ENCODE data around the gene GALNT16. TPM values are rescaled to one million over a fixed set of nuclear protein-coding genes. Genes with fewer than 3 reads are reported as not detected.

GALNT16 gene
- total and polyA plus RNA-seq, 2 donors (not counting 1 experiment from before 2014, with no cell fraction given) = 9.6 to 27.7 TPM

DNA sequence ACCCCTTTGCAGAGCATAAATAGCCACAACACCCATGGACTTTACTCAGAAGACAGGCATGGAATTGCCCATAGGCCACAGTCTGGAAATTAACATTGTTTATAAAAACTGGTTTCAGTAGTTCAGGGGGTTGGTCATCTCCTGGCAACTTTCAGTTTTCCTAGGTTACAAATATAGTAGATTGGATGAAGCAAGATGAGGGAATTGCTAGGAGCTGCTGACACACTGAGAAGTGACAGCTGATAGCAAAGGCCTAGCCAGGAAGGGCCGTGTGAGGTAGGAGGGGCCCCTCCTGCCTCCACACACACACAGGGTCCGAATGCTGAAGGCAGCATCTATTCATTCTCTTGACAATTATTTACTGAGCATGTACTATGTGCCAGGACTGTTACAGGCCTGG lies 8.3 kb downstream of the GALNT16 start:
- Histone ChIP-seq H3K4me2 (ENCODE audit: extremely low read depth, insufficient read depth, low read length) (no peak overlapping the region), H3K36me3 (ENCODE audit: control insufficient read depth, insufficient read depth, low read length) (no peaks in the 10 kb centered on the region), H3K9ac (ENCODE audit: insufficient read depth, low read length) (no peak overlapping the region), H3K27me3 (ENCODE audit: control insufficient read depth, insufficient read depth, low read length) (no peaks in the 10 kb centered on the region), H3K79me2 (ENCODE audit: control insufficient read depth, insufficient read depth, low read length) (no peaks in the 10 kb centered on the region), H2AFZ (ENCODE audit: low read length) (no peak overlapping the region), H3K4me3 (replicated peaks in 1 of 4; ENCODE audit: control extremely low read depth in 1 of 4, insufficient read depth in 1 of 4, low read depth in 3 of 4, low read length in 4 of 4) (no peak overlapping the region), H3K27ac (ENCODE audit: insufficient read depth, low read length) (peak overlapping the region; percentile 81), H4K20me1 (ENCODE audit: control insufficient read depth, extremely low read depth, insufficient read depth, low read length) (no peaks in the 10 kb centered on the region), H3K9me3 (ENCODE audit: control insufficient read depth, insufficient read depth, low read depth, low read length) (no peaks in the 10 kb centered on the region), H3K4me1 (ENCODE audit: control insufficient read depth, extremely low read depth, insufficient read depth, low read length) (peaks cover 29% of the 10 kb centered on the region)
- DNase-seq (ENCODE audit: low read depth in 2 of 2) = peak; percentile 32 to 69
- TF ChIP-seq, protein P1, sequence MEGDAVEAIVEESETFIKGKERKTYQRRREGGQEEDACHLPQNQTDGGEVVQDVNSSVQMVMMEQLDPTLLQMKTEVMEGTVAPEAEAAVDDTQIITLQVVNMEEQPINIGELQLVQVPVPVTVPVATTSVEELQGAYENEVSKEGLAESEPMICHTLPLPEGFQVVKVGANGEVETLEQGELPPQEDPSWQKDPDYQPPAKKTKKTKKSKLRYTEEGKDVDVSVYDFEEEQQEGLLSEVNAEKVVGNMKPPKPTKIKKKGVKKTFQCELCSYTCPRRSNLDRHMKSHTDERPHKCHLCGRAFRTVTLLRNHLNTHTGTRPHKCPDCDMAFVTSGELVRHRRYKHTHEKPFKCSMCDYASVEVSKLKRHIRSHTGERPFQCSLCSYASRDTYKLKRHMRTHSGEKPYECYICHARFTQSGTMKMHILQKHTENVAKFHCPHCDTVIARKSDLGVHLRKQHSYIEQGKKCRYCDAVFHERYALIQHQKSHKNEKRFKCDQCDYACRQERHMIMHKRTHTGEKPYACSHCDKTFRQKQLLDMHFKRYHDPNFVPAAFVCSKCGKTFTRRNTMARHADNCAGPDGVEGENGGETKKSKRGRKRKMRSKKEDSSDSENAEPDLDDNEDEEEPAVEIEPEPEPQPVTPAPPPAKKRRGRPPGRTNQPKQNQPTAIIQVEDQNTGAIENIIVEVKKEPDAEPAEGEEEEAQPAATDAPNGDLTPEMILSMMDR (conservative IDR thresholded peaks at IDR 0.05 in 1 of 2, IDR thresholded peaks at IDR 0.05 in 1 of 2; ENCODE audit: low read depth in 1 of 2, low read length in 2 of 2) = no peak
- no peak for TF ChIP-seq EZH2 (IDR thresholded peaks at IDR 0.05; ENCODE audit: low read length, missing control alignments)

DNA sequence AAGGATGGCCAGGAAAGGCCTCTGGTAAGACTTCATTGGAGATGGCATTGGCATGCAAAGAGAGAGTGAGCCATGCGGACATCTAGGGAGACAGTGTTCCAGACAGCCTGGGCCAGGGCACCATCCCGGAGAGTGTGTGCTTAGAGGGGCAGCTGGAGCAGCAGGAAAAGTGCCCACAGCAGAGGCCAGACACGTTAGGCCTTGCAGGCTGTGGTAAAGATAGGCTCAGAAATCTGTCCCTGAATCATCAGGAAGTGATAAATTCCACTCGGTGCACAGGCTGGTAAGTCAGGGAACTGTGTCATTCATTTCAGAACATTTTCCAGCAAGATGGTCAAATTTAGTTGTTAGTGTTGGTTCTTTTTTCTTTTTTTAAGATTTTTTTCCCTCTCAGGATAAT lies 8.8 kb downstream of the GALNT16 start:
- no peak overlapping the region for H3K4me3 ChIP-seq (replicated peaks in 1 of 4; ENCODE audit: control extremely low read depth in 1 of 4, insufficient read depth in 1 of 4, low read depth in 3 of 4, low read length in 4 of 4)
- H3K27me3 ChIP-seq (ENCODE audit: control insufficient read depth, insufficient read depth, low read length) = no peaks in the 10 kb centered on the region
- TF ChIP-seq, protein P1 (conservative IDR thresholded peaks at IDR 0.05 in 1 of 2, IDR thresholded peaks at IDR 0.05 in 1 of 2; ENCODE audit: low read depth in 1 of 2, low read length in 2 of 2) = no peak
- no peak for TF ChIP-seq EZH2 (IDR thresholded peaks at IDR 0.05; ENCODE audit: low read length, missing control alignments)
- peaks cover 26% of the 10 kb centered on the region for H3K4me1 ChIP-seq (ENCODE audit: control insufficient read depth, extremely low read depth, insufficient read depth, low read length)
- no peaks in the 10 kb centered on the region for H3K9me3 ChIP-seq (ENCODE audit: control insufficient read depth, insufficient read depth, low read depth, low read length)
- no peaks in the 10 kb centered on the region for H4K20me1 ChIP-seq (ENCODE audit: control insufficient read depth, extremely low read depth, insufficient read depth, low read length)
- H3K36me3 ChIP-seq (ENCODE audit: control insufficient read depth, insufficient read depth, low read length) = no peaks in the 10 kb centered on the region
- no peak overlapping the region for H3K9ac ChIP-seq (ENCODE audit: insufficient read depth, low read length)
- H2AFZ ChIP-seq (ENCODE audit: low read length) = no peak overlapping the region
- no peaks in the 10 kb centered on the region for H3K79me2 ChIP-seq (ENCODE audit: control insufficient read depth, insufficient read depth, low read length)
- peak overlapping the region; percentile 11 for H3K4me2 ChIP-seq (ENCODE audit: extremely low read depth, insufficient read depth, low read length)
- H3K27ac ChIP-seq (ENCODE audit: insufficient read depth, low read length) = peak overlapping the region; percentile 81
- peak in 1 of 2 donors; percentile 72 for DNase-seq (ENCODE audit: low read depth in 2 of 2)

DNA sequence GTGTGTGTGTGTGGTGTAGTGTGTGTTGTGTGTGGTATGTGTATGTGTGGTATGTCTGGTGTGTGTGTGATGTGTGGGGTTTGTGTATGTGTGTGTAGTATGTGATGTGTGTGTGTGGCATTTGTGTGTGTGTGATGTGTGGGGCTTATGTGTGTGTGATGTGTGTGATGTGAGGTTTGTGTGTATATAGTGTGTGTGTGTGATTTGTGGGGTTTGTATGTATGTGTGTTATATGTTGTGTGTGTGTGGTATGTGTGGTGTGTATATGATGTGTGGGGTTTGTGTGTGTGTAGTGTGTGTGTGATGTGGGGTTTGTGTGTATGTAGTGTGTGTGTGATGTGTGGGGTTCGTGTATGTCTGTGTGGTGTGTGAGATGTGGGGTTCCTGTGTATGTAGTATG lies 9.4 kb downstream of the GALNT16 start:
- DNase-seq (ENCODE audit: low read depth in 2 of 2) = no peak
- Histone ChIP-seq H3K36me3 (ENCODE audit: control insufficient read depth, insufficient read depth, low read length) (no peaks in the 10 kb centered on the region), H3K9me3 (ENCODE audit: control insufficient read depth, insufficient read depth, low read depth, low read length) (no peaks in the 10 kb centered on the region), H3K79me2 (ENCODE audit: control insufficient read depth, insufficient read depth, low read length) (no peaks in the 10 kb centered on the region), H3K27ac (ENCODE audit: insufficient read depth, low read length) (peak overlapping the region; percentile 81), H2AFZ (ENCODE audit: low read length) (no peak overlapping the region), H3K9ac (ENCODE audit: insufficient read depth, low read length) (no peak overlapping the region), H4K20me1 (ENCODE audit: control insufficient read depth, extremely low read depth, insufficient read depth, low read length) (no peaks in the 10 kb centered on the region), H3K4me3 (replicated peaks in 1 of 4; ENCODE audit: control extremely low read depth in 1 of 4, insufficient read depth in 1 of 4, low read depth in 3 of 4, low read length in 4 of 4) (no peak overlapping the region), H3K4me1 (ENCODE audit: control insufficient read depth, extremely low read depth, insufficient read depth, low read length) (peaks cover 20% of the 10 kb centered on the region), H3K4me2 (ENCODE audit: extremely low read depth, insufficient read depth, low read length) (no peak overlapping the region), H3K27me3 (ENCODE audit: control insufficient read depth, insufficient read depth, low read length) (no peaks in the 10 kb centered on the region)
- TF ChIP-seq, protein P1 (conservative IDR thresholded peaks at IDR 0.05 in 1 of 2, IDR thresholded peaks at IDR 0.05 in 1 of 2; ENCODE audit: low read depth in 1 of 2, low read length in 2 of 2) = no peak
- no peak for TF ChIP-seq EZH2 (IDR thresholded peaks at IDR 0.05; ENCODE audit: low read length, missing control alignments)
